ENCODE measurements around the gene MLLT6. TPM values are rescaled to one million over a fixed set of nuclear protein-coding genes. Genes with fewer than 3 reads are reported as not detected.

MLLT6 gene
- total RNA-seq, 1 experiment from 2014 or later: 50.6 TPM

GRCh38 chr17:38667099-38667786 is 37.8 kb upstream of the MLLT6 start:
- DNase-seq (ENCODE audit: low read depth, low spot score) (peak; percentile 81), ATAC-seq (peak; percentile 76)
- in situ Hi-C loops (cut with HindIII; ENCODE audit: low pct_unique_long_range_greater_than_20kb, low sequenced_read_pairs) (no loop called here), intact Hi-C loops (cut with micrococcal nuclease; ENCODE audit: unreplicated experiment) (loop anchor here (1.0 to 5.0 kb wide), 2 partner anchors 109 to 175 kb away; no protein-coding TSS in a partner anchor)
- ChIA-PET CTCF (interaction anchor here (0.7 to 2.6 kb wide), 4 partner anchors 49 to 109 kb away, joined by 3 to 14 read pairs (median 4); no protein-coding TSS in a partner anchor), POLR2A (no interaction called here)
- Histone ChIP-seq H3K36me3 (ENCODE audit: control insufficient read depth, insufficient read depth, low read length) (no peaks in the 10 kb centered on the region), H3K4me3 (ENCODE audit: low read depth in 2 of 2, low read length in 2 of 2) (no peak overlapping the region), H3K27ac (ENCODE audit: low read length) (no peak overlapping the region), H3K9me3 (ENCODE audit: control insufficient read depth, insufficient read depth, low read depth, low read length) (no peaks in the 10 kb centered on the region), H3K27me3 (ENCODE audit: control insufficient read depth, insufficient read depth, low read length) (no peaks in the 10 kb centered on the region), H3K4me1 (ENCODE audit: control insufficient read depth, insufficient read depth, low read length) (peaks cover 6% of the 10 kb centered on the region)
- TF ChIP-seq CTCF (IDR thresholded peaks at IDR 0.05): peak; percentile 95
- TF ChIP-seq SIN3A (IDR thresholded peaks at IDR 0.05; ENCODE audit: borderline replicate concordance, insufficient read depth, low read depth, low read length): no peak
- no TSS peak for BruUV-seq (replicated peaks)

GRCh38 chr17:38667787-38668122 is 37.3 kb upstream of the MLLT6 start:
- no peak overlapping the region for H3K27ac ChIP-seq (ENCODE audit: low read length)
- in situ Hi-C loops (cut with HindIII; ENCODE audit: low pct_unique_long_range_greater_than_20kb, low sequenced_read_pairs) (no loop called here), intact Hi-C loops (cut with micrococcal nuclease; ENCODE audit: unreplicated experiment) (loop anchor here (1.0 to 5.0 kb wide), 2 partner anchors 109 to 175 kb away; no protein-coding TSS in a partner anchor)
- BruUV-seq (replicated peaks): no TSS peak
- ChIA-PET POLR2A (no interaction called here), CTCF (interaction anchor here (0.7 to 2.6 kb wide), 3 partner anchors 50 to 110 kb away, joined by 4 to 14 read pairs (median 5); no protein-coding TSS in a partner anchor)
- H3K4me1 ChIP-seq (ENCODE audit: control insufficient read depth, insufficient read depth, low read length): peaks cover 10% of the 10 kb centered on the region
- no peak overlapping the region for H3K4me3 ChIP-seq (ENCODE audit: low read depth in 2 of 2, low read length in 2 of 2)
- H3K27me3 ChIP-seq (ENCODE audit: control insufficient read depth, insufficient read depth, low read length): no peaks in the 10 kb centered on the region
- no peak for DNase-seq (ENCODE audit: low read depth, low spot score)
- peak; percentile 70 for TF ChIP-seq CTCF (IDR thresholded peaks at IDR 0.05)
- no peak for TF ChIP-seq SIN3A (IDR thresholded peaks at IDR 0.05; ENCODE audit: borderline replicate concordance, insufficient read depth, low read depth, low read length)
- TF ChIP-seq TCF7L2 (IDR thresholded peaks at IDR 0.05; ENCODE audit: low read depth, low read length): no peak
- no peak for TF ChIP-seq POLR2AphosphoS5 (IDR thresholded peaks at IDR 0.05; ENCODE audit: low read depth, low read length)
- H3K36me3 ChIP-seq (ENCODE audit: control insufficient read depth, insufficient read depth, low read length): no peaks in the 10 kb centered on the region
- no peaks in the 10 kb centered on the region for H3K9me3 ChIP-seq (ENCODE audit: control insufficient read depth, insufficient read depth, low read depth, low read length)
- no peak for ATAC-seq

GRCh38 chr17:38669520-38669919 is 35.6 kb upstream of the MLLT6 start:
- ATAC-seq: no peak
- peaks cover 10% of the 10 kb centered on the region for H3K4me1 ChIP-seq (ENCODE audit: control insufficient read depth, insufficient read depth, low read length)
- intact Hi-C loops (cut with micrococcal nuclease; ENCODE audit: unreplicated experiment): loop anchor here (5.0 kb wide), 1 partner anchor 177 kb away; no protein-coding TSS in a partner anchor
- ChIA-PET CTCF (interaction anchor here (0.5 to 0.6 kb wide), 2 partner anchors 66 to 226 kb away, joined by 7 to 12 read pairs; no protein-coding TSS in a partner anchor), POLR2A (no interaction called here)
- H3K36me3 ChIP-seq (ENCODE audit: control insufficient read depth, insufficient read depth, low read length): no peaks in the 10 kb centered on the region
- H3K27me3 ChIP-seq (ENCODE audit: control insufficient read depth, insufficient read depth, low read length): no peaks in the 10 kb centered on the region
- TF ChIP-seq, protein P1, sequence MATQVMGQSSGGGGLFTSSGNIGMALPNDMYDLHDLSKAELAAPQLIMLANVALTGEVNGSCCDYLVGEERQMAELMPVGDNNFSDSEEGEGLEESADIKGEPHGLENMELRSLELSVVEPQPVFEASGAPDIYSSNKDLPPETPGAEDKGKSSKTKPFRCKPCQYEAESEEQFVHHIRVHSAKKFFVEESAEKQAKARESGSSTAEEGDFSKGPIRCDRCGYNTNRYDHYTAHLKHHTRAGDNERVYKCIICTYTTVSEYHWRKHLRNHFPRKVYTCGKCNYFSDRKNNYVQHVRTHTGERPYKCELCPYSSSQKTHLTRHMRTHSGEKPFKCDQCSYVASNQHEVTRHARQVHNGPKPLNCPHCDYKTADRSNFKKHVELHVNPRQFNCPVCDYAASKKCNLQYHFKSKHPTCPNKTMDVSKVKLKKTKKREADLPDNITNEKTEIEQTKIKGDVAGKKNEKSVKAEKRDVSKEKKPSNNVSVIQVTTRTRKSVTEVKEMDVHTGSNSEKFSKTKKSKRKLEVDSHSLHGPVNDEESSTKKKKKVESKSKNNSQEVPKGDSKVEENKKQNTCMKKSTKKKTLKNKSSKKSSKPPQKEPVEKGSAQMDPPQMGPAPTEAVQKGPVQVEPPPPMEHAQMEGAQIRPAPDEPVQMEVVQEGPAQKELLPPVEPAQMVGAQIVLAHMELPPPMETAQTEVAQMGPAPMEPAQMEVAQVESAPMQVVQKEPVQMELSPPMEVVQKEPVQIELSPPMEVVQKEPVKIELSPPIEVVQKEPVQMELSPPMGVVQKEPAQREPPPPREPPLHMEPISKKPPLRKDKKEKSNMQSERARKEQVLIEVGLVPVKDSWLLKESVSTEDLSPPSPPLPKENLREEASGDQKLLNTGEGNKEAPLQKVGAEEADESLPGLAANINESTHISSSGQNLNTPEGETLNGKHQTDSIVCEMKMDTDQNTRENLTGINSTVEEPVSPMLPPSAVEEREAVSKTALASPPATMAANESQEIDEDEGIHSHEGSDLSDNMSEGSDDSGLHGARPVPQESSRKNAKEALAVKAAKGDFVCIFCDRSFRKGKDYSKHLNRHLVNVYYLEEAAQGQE (IDR thresholded peaks at IDR 0.05; ENCODE audit: insufficient read depth in 1 of 2, low read depth in 2 of 2, low read length in 1 of 2): no peak
- TF ChIP-seq POLR2AphosphoS5 (IDR thresholded peaks at IDR 0.05; ENCODE audit: low read depth, low read length) (no peak), TCF7L2 (IDR thresholded peaks at IDR 0.05; ENCODE audit: low read depth, low read length) (no peak), SIN3A (IDR thresholded peaks at IDR 0.05; ENCODE audit: borderline replicate concordance, insufficient read depth, low read depth, low read length) (no peak), CTCF (IDR thresholded peaks at IDR 0.05) (no peak)
- no TSS peak for BruUV-seq (replicated peaks)
- H3K4me3 ChIP-seq (ENCODE audit: low read depth in 2 of 2, low read length in 2 of 2): no peak overlapping the region
- DNase-seq (ENCODE audit: low read depth, low spot score): no peak
- H3K27ac ChIP-seq (ENCODE audit: low read length): no peak overlapping the region
- H3K9me3 ChIP-seq (ENCODE audit: control insufficient read depth, insufficient read depth, low read depth, low read length): no peaks in the 10 kb centered on the region
- in situ Hi-C loops (cut with HindIII; ENCODE audit: low pct_unique_long_range_greater_than_20kb, low sequenced_read_pairs): no loop called here

Measured in Panc1 (cell line).